Measurements from ENCODE around the gene ZNF234.
"Not testable (repeated sequence)": the region's sequence is repeated elsewhere in the genome, so short reads cannot be mapped to it uniquely, and the experiment has no call there.

- not testable (repeated sequence) for TF ChIP-seq CTCF (IDR thresholded peaks at IDR 0.05 in 2 of 3, conservative IDR thresholded peaks at IDR 0.05 in 1 of 3; ENCODE audit: borderline replicate concordance in 1 of 3, insufficient read depth in 1 of 3, low read depth in 2 of 3, low read length in 2 of 3); FOSL1 (IDR thresholded peaks at IDR 0.05; ENCODE audit: low read depth); POLR2A (IDR thresholded peaks at IDR 0.05; ENCODE audit: borderline replicate concordance, extremely low read depth, insufficient read depth, insufficient read length); ZFX (IDR thresholded peaks at IDR 0.05); ATF3 (IDR thresholded peaks at IDR 0.05); CEBPB (IDR thresholded peaks at IDR 0.05; ENCODE audit: low read depth); EZH2 (IDR thresholded peaks at IDR 0.05); REST (IDR thresholded peaks at IDR 0.05; ENCODE audit: low read depth); MAX (IDR thresholded peaks at IDR 0.05); RAD21 (IDR thresholded peaks at IDR 0.05; ENCODE audit: low read depth); ZBTB33 (IDR thresholded peaks at IDR 0.05; ENCODE audit: extremely low read depth, insufficient replicate concordance, low read length); POLR2AphosphoS5 (IDR thresholded peaks at IDR 0.05; ENCODE audit: low read depth, low read length)
Observed at GRCh38 chr19:44121162-44121561, 20.2 kb upstream of the ZNF234 start.

All from HCT116 (cell line).